Adrenal gland (tissue), 12 donors: Measurements from ENCODE around the gene TPSG1. TPM values are rescaled to one million over a fixed set of nuclear protein-coding genes. Genes with fewer than 3 reads are reported as not detected.
"Not testable (repeated sequence)": the region's sequence is repeated elsewhere in the genome, so short reads cannot be mapped to it uniquely, and the experiment has no call there.

Experiments used
- DNase-seq, 7 donors: peaks; one replicate each; pipeline ENCODE4 v3.0.0-alpha.2; 2019 to 2020
- H3K27ac ChIP-seq, 5 donors: fragments of 200-600 bp; sonication (generic) in 4 of 5; 1 replicate in 3 of 5; 2 replicates in 2 of 5; pipeline versions ENCODE4 v1.5.1 to v1.8.0; 2016 to 2020; ENCODE audit warnings: mild to moderate bottlenecking in 1 of 5
- H3K27me3 ChIP-seq: fragments of 200-600 bp; 2 replicates; pipeline ENCODE4 v1.8.0; 2021
- H3K36me3 ChIP-seq, 2 donors: fragments of 200-600 bp; replicated peaks in 1 of 2; 1 replicate in 1 of 2; 2 replicates in 1 of 2; pipeline versions ENCODE4 v1.5.1 to v1.8.0; 2018 to 2022
- H3K4me1 ChIP-seq, 2 donors: fragments of 200-600 bp; replicated peaks in 1 of 2; 1 replicate in 1 of 2; 2 replicates in 1 of 2; pipeline versions ENCODE4 v1.5.1 to v1.8.0; 2018 to 2021
- H3K4me3 ChIP-seq, 4 donors: fragments of 200-600 bp; sonication (generic) in 3 of 4; one replicate each; pipeline ENCODE4 v1.5.1; 2016 to 2018
- H3K9me3 ChIP-seq, 3 donors: fragments of 200-600 bp; sonication (generic) in 1 of 3; replicated peaks in 1 of 3; 1 replicate in 2 of 3; 2 replicates in 1 of 3; pipeline versions ENCODE4 v1.5.1 to v1.8.0; 2016 to 2021
- POLR2A ChIP-seq, 2 donors: fragments of 450-650 bp; IDR thresholded peaks; one replicate each; pipeline ENCODE4 v1.6.1; 2017; ENCODE audit warnings: antibody characterized with exemption in 2 of 2, mild to moderate bottlenecking in 2 of 2, moderate library complexity in 1 of 2
- WGBS, 4 donors: extraction: QIAGEN DNeasy Blood & Tissue Kit in 2 of 4; methylation state at CpG; one replicate each; pipeline versions ENCODE4 v1.1.5 to v1.1.7; 2013 to 2017; 5-methylcytosine and 5-hydroxymethylcytosine counted together
- intact Hi-C, 2 donors: fragments of 100-400 bp; cut with DNase I; formaldehyde crosslinking; loops; one replicate each; pipeline versions ENCODE4 v1.14.1 to v1.15.0; 2022 to 2023
- polyA plus RNA-seq, 3 donors: library from polyadenylated mRNA; stranded (reverse); fragments of 200-250 nt in 2 of 3; fragments of 350-450 nt in 1 of 3; fragmentation: Illumina TruSeq in 1 of 3; extraction: RNeasy Lipid Tissue Mini Kit (QIAGEN cat#74804) in 1 of 3; gene quantifications; one replicate each; pipeline ENCODE4 v1.2.3, GENCODE V29; 2013 to 2014
- total RNA-seq, 9 donors: library from RNA; depleted of rRNA in 4 of 9; stranded (reverse); fragments of >200 nt in 4 of 9; fragments of 120-200 nt in 1 of 9; fragmentation: NEBNext Ultra II Directional in 1 of 9; extraction: Animal tissue kit (Norgen Biotek cat#: 25700) in 1 of 9; gene quantifications; one replicate each; pipeline versions ENCODE4 v1.1.0 to v1.2.4, GENCODE V29; 2013 to 2023
- TF ChIP-seq, protein P1 (sequence below), 6 experiments: fragments of 450-650 bp in 4 of 6; fragments of 200-600 bp in 2 of 6; sonication (generic) in 1 of 6; IDR thresholded peaks; 1 replicate in 5 of 6; 2 replicates in 1 of 6; pipeline versions ENCODE4 v1.5.1 to v1.8.0; 2016 to 2021; ENCODE audit warnings: antibody characterized with exemption in 6 of 6, mild to moderate bottlenecking in 2 of 6, moderate library complexity in 1 of 6
- donor health status: healthy with polysubstance abuse.
- donor health status: Bipolar disorder and iron deficiency.
- donor health status: DM: yes; HTN: yes; CAD: no.
- donor health status: DM: no; HTN: no; CAD: no.
- donor health status: DM: no; HTN: no; CAD: no.
- donor health status: DM: yes; HTN: yes; CAD: no.

The TPSG1 gene
- total and polyA plus RNA-seq, 12 donors: 0.18 to 5.5 (median 0.34) TPM; not detected in 7

DNA sequence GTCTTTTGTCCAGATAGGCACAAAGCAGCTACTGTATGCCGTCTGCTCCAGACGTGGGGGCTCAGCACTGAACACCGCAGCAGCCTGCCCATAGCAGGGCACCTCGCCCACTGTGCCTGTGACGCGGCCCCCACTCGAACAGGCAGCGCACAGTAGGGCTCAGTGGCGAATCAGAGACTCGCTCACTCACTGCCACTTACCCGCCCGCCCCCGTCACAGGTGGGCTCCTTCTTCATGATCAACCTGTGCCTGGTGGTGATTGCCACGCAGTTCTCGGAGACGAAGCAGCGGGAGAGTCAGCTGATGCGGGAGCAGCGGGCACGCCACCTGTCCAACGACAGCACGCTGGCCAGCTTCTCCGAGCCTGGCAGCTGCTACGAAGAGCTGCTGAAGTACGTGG is 23.6 kb downstream of the TPSG1 start:
- intact Hi-C loops: no loop called here
- H3K27me3 ChIP-seq: no peaks in the 10 kb centered on the region
- TF ChIP-seq POLR2A (IDR thresholded peaks at IDR 0.05): no peak
- TF ChIP-seq, protein P1, sequence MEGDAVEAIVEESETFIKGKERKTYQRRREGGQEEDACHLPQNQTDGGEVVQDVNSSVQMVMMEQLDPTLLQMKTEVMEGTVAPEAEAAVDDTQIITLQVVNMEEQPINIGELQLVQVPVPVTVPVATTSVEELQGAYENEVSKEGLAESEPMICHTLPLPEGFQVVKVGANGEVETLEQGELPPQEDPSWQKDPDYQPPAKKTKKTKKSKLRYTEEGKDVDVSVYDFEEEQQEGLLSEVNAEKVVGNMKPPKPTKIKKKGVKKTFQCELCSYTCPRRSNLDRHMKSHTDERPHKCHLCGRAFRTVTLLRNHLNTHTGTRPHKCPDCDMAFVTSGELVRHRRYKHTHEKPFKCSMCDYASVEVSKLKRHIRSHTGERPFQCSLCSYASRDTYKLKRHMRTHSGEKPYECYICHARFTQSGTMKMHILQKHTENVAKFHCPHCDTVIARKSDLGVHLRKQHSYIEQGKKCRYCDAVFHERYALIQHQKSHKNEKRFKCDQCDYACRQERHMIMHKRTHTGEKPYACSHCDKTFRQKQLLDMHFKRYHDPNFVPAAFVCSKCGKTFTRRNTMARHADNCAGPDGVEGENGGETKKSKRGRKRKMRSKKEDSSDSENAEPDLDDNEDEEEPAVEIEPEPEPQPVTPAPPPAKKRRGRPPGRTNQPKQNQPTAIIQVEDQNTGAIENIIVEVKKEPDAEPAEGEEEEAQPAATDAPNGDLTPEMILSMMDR (IDR thresholded peaks at IDR 0.05): no peak
- 92 to 96% (median 94%) methylated on average over 12 to 25 of the region's 25 CpGs for WGBS, 4 donors
- no peak for DNase-seq
- no peak overlapping the region for H3K27ac ChIP-seq
- no peaks in the 10 kb centered on the region for H3K9me3 ChIP-seq
- no peaks in the 10 kb centered on the region for H3K36me3 ChIP-seq
- H3K4me1 ChIP-seq: no peaks in the 10 kb centered on the region
- H3K4me3 ChIP-seq: no peak overlapping the region

DNA sequence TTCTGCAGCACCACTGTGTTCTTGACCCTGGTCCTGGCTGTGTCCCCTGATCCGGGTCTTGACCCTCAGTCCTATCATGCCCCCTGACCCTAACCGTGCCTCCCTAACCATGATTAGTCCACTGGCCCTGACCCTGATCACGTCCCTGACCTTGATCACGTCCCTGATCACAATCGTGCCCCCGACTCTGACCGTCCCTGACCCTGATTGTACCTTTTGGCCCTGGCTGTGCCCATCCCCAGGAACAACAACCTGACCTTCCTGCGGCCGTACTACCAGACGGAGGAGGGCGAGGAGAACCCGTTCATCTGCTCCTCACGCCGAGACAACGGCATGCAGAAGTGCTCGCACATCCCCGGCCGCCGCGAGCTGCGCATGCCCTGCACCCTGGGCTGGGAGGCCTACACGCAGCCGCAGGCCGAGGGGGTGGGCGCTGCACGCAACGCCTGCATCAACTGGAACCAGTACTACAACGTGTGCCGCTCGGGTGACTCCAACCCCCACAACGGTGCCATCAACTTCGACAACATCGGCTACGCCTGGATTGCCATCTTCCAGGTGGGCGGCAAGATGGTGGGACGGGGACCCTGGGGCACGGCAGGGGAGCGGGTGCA is 24.9 kb downstream of the TPSG1 start:
- intact Hi-C loops: no loop called here
- H3K27me3 ChIP-seq: no peaks in the 10 kb centered on the region
- H3K27ac ChIP-seq: no peak overlapping the region
- H3K4me1 ChIP-seq: no peaks in the 10 kb centered on the region
- TF ChIP-seq, protein P1 (IDR thresholded peaks at IDR 0.05): no peak
- no peak for TF ChIP-seq POLR2A (IDR thresholded peaks at IDR 0.05)
- 82 to 88% (median 86%) methylated on average over 25 to 38 of the region's 38 CpGs for WGBS, 4 donors
- DNase-seq: no peak
- H3K9me3 ChIP-seq: no peaks in the 10 kb centered on the region
- no peak overlapping the region for H3K4me3 ChIP-seq
- no peaks in the 10 kb centered on the region for H3K36me3 ChIP-seq

GRCh38 chr16:1199347-1200013 is 25.6 kb downstream of the TPSG1 start:
- 79 to 82% (median 80%) methylated on average over 8 to 15 of the region's 19 CpGs for WGBS, 4 donors
- Histone ChIP-seq H3K4me3 (no peak overlapping the region), H3K27me3 (no peaks in the 10 kb centered on the region), H3K27ac (no peak overlapping the region), H3K4me1 (peaks cover 0 to 3% of the 10 kb centered on the region in 2 donors), H3K9me3 (no peaks in the 10 kb centered on the region), H3K36me3 (no peaks in the 10 kb centered on the region)
- intact Hi-C loops: loop anchor here in 1 of 2 donors (2.0 kb wide), 1 partner anchor 93 kb away; no protein-coding TSS in a partner anchor
- TF ChIP-seq, protein P1 (IDR thresholded peaks at IDR 0.05): no peak
- no peak for DNase-seq

- not testable (repeated sequence) for DNase-seq, H3K27me3 ChIP-seq, H3K4me1 ChIP-seq, H3K27ac ChIP-seq, H3K9me3 ChIP-seq, H3K36me3 ChIP-seq, H3K4me3 ChIP-seq
- 85 to 99% (median 91%) methylated on average over 8 to 44 of the region's 44 CpGs for WGBS, 4 donors
- intact Hi-C loops: loop anchor here in 1 of 2 donors (2.0 kb wide), 1 partner anchor 92 kb away; no protein-coding TSS in a partner anchor
Measured at GRCh38 chr16:1198671-1199346, 26.3 kb downstream of the TPSG1 start.
